HepG2 (cell line): ENCODE data around the gene GHRHR. TPM values are rescaled to one million over a fixed set of nuclear protein-coding genes. Genes with fewer than 3 reads are reported as not detected.

Source experiments
- ATAC-seq: fragments of 200-7000 bp; cut with Tn5 transposase; 3 replicates; pipeline ENCODE4 v1.9.1; 2020; ENCODE audit warnings: mild to moderate bottlenecking, moderate library complexity
- BruUV-seq: library from RNA; stranded (reverse); fragments of 400-500 nt; replicated peaks from 2 replicates; lab custom pipeline; 2021; lab: Mats Ljungman, UMichigan
- CTCF ChIA-PET: fragments of 300-600 bp; formaldehyde crosslinking; extraction: SDS; loops from one replicate; lab custom pipeline; 2021; ENCODE audit warnings: low total read pairs, inconsistent platforms, low intra/inter-chr PET ratio; lab: Yijun Ruan, JAX
- POLR2A ChIA-PET: fragments of 350-600 bp; sonication (Branson Sonifier 250); formaldehyde crosslinking; loops from one replicate; lab custom pipeline; 2020; ENCODE audit warnings: antibody characterized with exemption, inconsistent platforms; lab: Yijun Ruan, JAX
- DNase-seq: peaks from one replicate; pipeline ENCODE4 v3.0.0-alpha.2; 2015; ENCODE audit warnings: low spot score
- FAIRE-seq: peaks from 3 replicates; lab custom pipeline; 2011; peaks lifted over from hg19 to GRCh38; lab: Jason Lieb, UNC
- H2AFZ ChIP-seq: one replicate; pipeline ENCODE4 v1.6.1; 2011; ENCODE audit warnings: low read length, inconsistent platforms
- H3K27ac ChIP-seq: fragments of 300-600 bp; 3 replicates; pipeline ENCODE4 v1.8.0; 2011; ENCODE audit warnings: mixed run types, mild to moderate bottlenecking, mixed read lengths, low read length, inconsistent platforms; ENCODE audit not compliant: insufficient read depth; ENCODE audit errors: extremely low read length
- H3K27me3 ChIP-seq, 2 experiments: fragments of 200-600 bp in 1 of 2; 2 replicates in 1 of 2; 3 replicates in 1 of 2; pipeline versions ENCODE4 v1.6.0 to v1.8.0; 2011; ENCODE audit warnings: low read length in 2 of 2, mild to moderate bottlenecking in 2 of 2, moderate library complexity in 2 of 2, inconsistent platforms in 1 of 2; ENCODE audit not compliant: insufficient read depth in 2 of 2, control insufficient read depth in 1 of 2
- H3K36me3 ChIP-seq, 2 experiments: fragments of 200-600 bp in 1 of 2; replicated peaks in 1 of 2; 2 replicates in 1 of 2; 3 replicates in 1 of 2; pipeline versions ENCODE4 v1.5.1 to v1.8.0; 2011; ENCODE audit warnings: low read length in 2 of 2, inconsistent platforms in 1 of 2; ENCODE audit not compliant: insufficient read depth in 2 of 2, control insufficient read depth in 1 of 2
- H3K4me1 ChIP-seq: 2 replicates; pipeline ENCODE4 v1.5.1; 2012; ENCODE audit warnings: low read length, inconsistent platforms; ENCODE audit not compliant: insufficient read depth
- H3K4me2 ChIP-seq: 2 replicates; pipeline ENCODE4 v1.6.0; 2011; ENCODE audit warnings: low read depth, low read length, inconsistent platforms
- H3K4me3 ChIP-seq, 3 experiments: fragments of 200-600 bp in 1 of 3; sonication (generic), shearing (Covaris generic) in 1 of 3; replicated peaks in 1 of 3; 2 replicates each; pipeline ENCODE4 v1.5.1; 2011 to 2016; ENCODE audit warnings: low read length in 3 of 3, inconsistent platforms in 2 of 3, low read depth in 2 of 3, mild to moderate bottlenecking in 2 of 3, control low read depth in 1 of 3, mixed read lengths in 1 of 3; ENCODE audit not compliant: insufficient read depth in 1 of 3
- H3K79me2 ChIP-seq: one replicate; pipeline ENCODE4 v1.6.1; 2011; ENCODE audit warnings: low read length, inconsistent platforms; ENCODE audit not compliant: insufficient read depth
- H3K9ac ChIP-seq: 2 replicates; pipeline ENCODE4 v1.6.0; 2011; ENCODE audit warnings: mild to moderate bottlenecking, low read depth, low read length, inconsistent platforms; ENCODE audit not compliant: insufficient read depth
- H3K9me3 ChIP-seq: 2 replicates; pipeline ENCODE4 v1.5.1; 2012; ENCODE audit warnings: mild to moderate bottlenecking, low read length
- H4K20me1 ChIP-seq: 2 replicates; pipeline ENCODE4 v1.6.0; 2011; ENCODE audit warnings: inconsistent platforms, mild to moderate bottlenecking, low read length, moderate library complexity; ENCODE audit not compliant: insufficient read depth
- AGO2 ChIP-seq: fragments of 200-400 bp; formaldehyde crosslinking; optimal IDR thresholded peaks from 2 replicates; pipeline ENCODE3; 2017; ENCODE audit warnings: mild to moderate bottlenecking, low read depth, low read length, moderate library complexity
- AHR ChIP-seq: IDR thresholded peaks from 2 replicates; pipeline ENCODE4 v1.6.1; 2018; ENCODE audit warnings: missing genetic modification reagents, missing compliant biosample characterization
- JDP2 ChIP-seq: sonication (generic); formaldehyde crosslinking; IDR thresholded peaks from 2 replicates; pipeline ENCODE4 v1.8.1; 2022; ENCODE audit warnings: missing genetic modification reagents, borderline replicate concordance
- KDM6A ChIP-seq: IDR thresholded peaks from 2 replicates; pipeline ENCODE4 v1.6.1; 2016; ENCODE audit warnings: low read depth
- NBN ChIP-seq: fragments of 450-650 bp; conservative IDR thresholded peaks from 2 replicates; pipeline ENCODE4 v1.6.1; 2017
- TOPORS ChIP-seq: sonication (generic); formaldehyde crosslinking; IDR thresholded peaks from 2 replicates; pipeline ENCODE4 v1.8.0; 2023; ENCODE audit warnings: mild to moderate bottlenecking, missing genetic modification reagents
- ZNF260 ChIP-seq: sonication (generic); formaldehyde crosslinking; IDR thresholded peaks from 2 replicates; pipeline ENCODE4 v1.4.0; 2020; ENCODE audit warnings: missing genetic modification reagents, low read depth, mild to moderate bottlenecking, borderline replicate concordance
- ZNF296 ChIP-seq: sonication (generic); formaldehyde crosslinking; conservative IDR thresholded peaks from 2 replicates; pipeline ENCODE4 v1.5.0; 2020; ENCODE audit warnings: mild to moderate bottlenecking, missing genetic modification reagents
- ZNF383 ChIP-seq: sonication (generic); formaldehyde crosslinking; IDR thresholded peaks from 2 replicates; pipeline ENCODE4 v1.4.0; 2020; ENCODE audit warnings: missing genetic modification reagents, mild to moderate bottlenecking, borderline replicate concordance
- ZSCAN9 ChIP-seq: IDR thresholded peaks from 2 replicates; pipeline ENCODE4 v1.6.1; 2016; ENCODE audit warnings: borderline replicate concordance
- WGBS: methylation state at CpG from one replicate; pipeline ENCODE4 v1.1.6; 2017; ENCODE audit warnings: low lambda C conversion rate; 5-methylcytosine and 5-hydroxymethylcytosine counted together
- in situ Hi-C: cut with HindIII; loops from 2 replicates; pipeline ENCODE4 v1.10.0; 2017; ENCODE audit warnings: low pct_unique_long_range_greater_than_20kb; ENCODE audit not compliant: extremely low pct_ligation_motif_present
- intact Hi-C: fragments of 100-400 bp; cut with micrococcal nuclease; formaldehyde crosslinking; loops from one replicate; pipeline ENCODE4 v1.10.0; 2022; ENCODE audit not compliant: unreplicated experiment
- polyA plus RNA-seq, 8 experiments: library from polyadenylated mRNA; depleted of rRNA in 3 of 8; stranded (reverse) in 7 of 8; unstranded in 1 of 8; fragments of >200 nt; fragmentation: Illumina TruSeq in 4 of 8; extraction: Trizol in 4 of 8; gene quantifications; 2 replicates each; pipeline versions ENCODE4 v1.2.1 to v1.2.3, GENCODE V29; 2011 to 2016; ENCODE audit warnings: low read depth in 4 of 8, missing spikeins in 1 of 8, mixed read lengths in 1 of 8; ENCODE audit not compliant: insufficient read depth in 1 of 8
- total RNA-seq, 5 experiments: library from RNA; depleted of rRNA; stranded (reverse); fragments of >200 nt; fragmentation: Illumina TruSeq; extraction: Trizol; gene quantifications; 2 replicates each; pipeline ENCODE4 v1.2.3, GENCODE V29; 2016; ENCODE audit warnings: low read depth in 1 of 5
- TF ChIP-seq, protein P1 (sequence below): sonication (generic); formaldehyde crosslinking; IDR thresholded peaks from 2 replicates; pipeline ENCODE4 v1.5.0; 2020; ENCODE audit warnings: missing genetic modification reagents
- TF ChIP-seq, protein P2 (sequence below): sonication (generic); formaldehyde crosslinking; IDR thresholded peaks from 2 replicates; pipeline ENCODE4 v1.8.0; 2022; ENCODE audit warnings: missing genetic modification reagents, mild to moderate bottlenecking, inconsistent platforms, borderline replicate concordance
- TF ChIP-seq, protein P3 (sequence below): IDR thresholded peaks from 2 replicates; pipeline ENCODE4 v1.6.1; 2016; ENCODE audit warnings: missing compliant biosample characterization, missing genetic modification reagents, borderline replicate concordance
- TF ChIP-seq, protein P4 (sequence below): sonication (generic); formaldehyde crosslinking; IDR thresholded peaks from 2 replicates; pipeline ENCODE4 v1.8.0; 2022; ENCODE audit warnings: missing genetic modification reagents, mild to moderate bottlenecking, moderate library complexity, borderline replicate concordance
- TF ChIP-seq, protein P5 (sequence below): IDR thresholded peaks from 2 replicates; pipeline ENCODE4 v1.4.0; 2020; ENCODE audit warnings: mild to moderate bottlenecking, missing genetic modification reagents

The GHRHR gene
- total and polyA plus RNA-seq, 2 of the 13 experiments (the other 11 are each of a cell fraction or from before 2014, with no cell fraction given): not detected

DNA sequence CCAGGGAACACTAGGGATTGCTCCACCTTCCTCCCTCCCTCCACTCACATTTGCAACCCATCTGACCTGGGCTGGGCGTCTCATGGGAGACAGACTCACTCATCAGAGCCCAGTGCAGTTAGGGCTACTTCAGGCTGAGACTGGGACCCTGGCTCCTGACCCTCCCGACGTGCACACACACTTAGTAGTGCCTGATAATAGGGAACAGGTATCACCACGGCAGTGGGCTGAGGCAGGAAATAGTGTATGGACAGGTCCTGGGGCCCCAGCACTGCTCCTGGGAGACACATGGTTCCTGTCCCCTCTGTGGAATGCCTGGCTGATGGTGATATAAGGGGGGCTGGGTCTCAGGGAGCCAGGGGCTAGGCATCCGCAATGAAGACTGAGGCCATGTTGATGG is 37.8 kb upstream of the GHRHR start (continued):
- TF ChIP-seq TOPORS (CRISPR knock-in tag) (no peak), AGO2 (no peak)

DNA sequence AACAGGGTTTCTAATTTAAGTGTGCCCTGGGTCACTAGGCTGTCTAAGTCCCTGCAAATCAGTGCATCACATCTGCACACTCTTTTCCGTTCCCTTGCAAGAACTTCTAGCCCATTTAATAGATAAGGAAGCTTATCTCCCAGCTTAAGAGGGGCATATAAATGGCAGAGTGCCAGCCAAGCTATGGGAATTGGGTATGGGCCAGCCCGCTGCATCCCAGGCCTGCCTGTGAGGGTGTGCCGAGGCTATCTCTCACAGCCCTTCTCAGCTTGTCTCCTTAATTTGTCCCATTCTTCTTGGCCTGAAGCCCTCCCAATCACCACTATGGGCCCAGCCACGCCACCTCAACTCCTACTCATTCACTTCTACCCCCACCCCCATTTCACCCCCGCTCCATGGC is 37.4 kb upstream of the GHRHR start:
- no peak overlapping the region for H3K4me3 ChIP-seq
- H3K36me3 ChIP-seq: no peaks in the 10 kb centered on the region
- ATAC-seq: no peak
- no TSS peak for BruUV-seq
- ChIA-PET CTCF (no interaction called here), POLR2A (no interaction called here)
- no peak overlapping the region for H3K27ac ChIP-seq
- no peaks in the 10 kb centered on the region for H3K4me1 ChIP-seq
- no peaks in the 10 kb centered on the region for H3K79me2 ChIP-seq
- no peak overlapping the region for H2AFZ ChIP-seq
- in situ Hi-C loops: no loop called here
- no peak for DNase-seq
- no peak overlapping the region for H3K9ac ChIP-seq
- intact Hi-C loops: no loop called here
- WGBS: 20% methylated on average over 5 of the region's 5 CpGs
- H4K20me1 ChIP-seq: no peaks in the 10 kb centered on the region
- no peak overlapping the region for H3K4me2 ChIP-seq
- FAIRE-seq: no peak
- no peaks in the 10 kb centered on the region for H3K9me3 ChIP-seq
- no peaks in the 10 kb centered on the region; a peak in 1 of 5 replicates for H3K27me3 ChIP-seq
- no peak for TF ChIP-seq ZNF383 (CRISPR knock-in tag)
- TF ChIP-seq, protein P1, sequence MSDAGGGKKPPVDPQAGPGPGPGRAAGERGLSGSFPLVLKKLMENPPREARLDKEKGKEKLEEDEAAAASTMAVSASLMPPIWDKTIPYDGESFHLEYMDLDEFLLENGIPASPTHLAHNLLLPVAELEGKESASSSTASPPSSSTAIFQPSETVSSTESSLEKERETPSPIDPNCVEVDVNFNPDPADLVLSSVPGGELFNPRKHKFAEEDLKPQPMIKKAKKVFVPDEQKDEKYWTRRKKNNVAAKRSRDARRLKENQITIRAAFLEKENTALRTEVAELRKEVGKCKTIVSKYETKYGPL (CRISPR knock-in tag): no peak
- TF ChIP-seq, protein P2, sequence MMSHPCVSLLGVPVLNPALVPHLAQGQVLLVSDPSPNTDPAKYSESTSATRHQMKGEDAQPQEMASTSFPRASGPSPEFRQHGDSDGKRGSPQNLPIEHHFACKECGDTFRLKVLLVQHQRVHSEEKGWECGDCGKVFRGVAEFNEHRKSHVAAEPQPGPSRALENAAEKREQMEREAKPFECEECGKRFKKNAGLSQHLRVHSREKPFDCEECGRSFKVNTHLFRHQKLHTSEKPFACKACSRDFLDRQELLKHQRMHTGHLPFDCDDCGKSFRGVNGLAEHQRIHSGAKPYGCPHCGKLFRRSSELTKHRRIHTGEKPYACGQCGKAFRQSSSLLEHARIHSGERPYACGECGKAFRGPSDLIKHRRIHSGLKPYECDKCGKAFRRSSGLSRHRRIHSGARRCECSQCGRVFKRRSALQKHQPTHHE (CRISPR knock-in tag): no peak
- TF ChIP-seq KDM6A (CRISPR knock-in tag): no peak
- TF ChIP-seq ZSCAN9 (CRISPR knock-in tag): no peak
- no peak for TF ChIP-seq ZNF296
- TF ChIP-seq, protein P3, sequence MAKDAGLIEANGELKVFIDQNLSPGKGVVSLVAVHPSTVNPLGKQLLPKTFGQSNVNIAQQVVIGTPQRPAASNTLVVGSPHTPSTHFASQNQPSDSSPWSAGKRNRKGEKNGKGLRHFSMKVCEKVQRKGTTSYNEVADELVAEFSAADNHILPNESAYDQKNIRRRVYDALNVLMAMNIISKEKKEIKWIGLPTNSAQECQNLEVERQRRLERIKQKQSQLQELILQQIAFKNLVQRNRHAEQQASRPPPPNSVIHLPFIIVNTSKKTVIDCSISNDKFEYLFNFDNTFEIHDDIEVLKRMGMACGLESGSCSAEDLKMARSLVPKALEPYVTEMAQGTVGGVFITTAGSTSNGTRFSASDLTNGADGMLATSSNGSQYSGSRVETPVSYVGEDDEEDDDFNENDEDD (CRISPR knock-in tag): no peak
- TF ChIP-seq, protein P4, sequence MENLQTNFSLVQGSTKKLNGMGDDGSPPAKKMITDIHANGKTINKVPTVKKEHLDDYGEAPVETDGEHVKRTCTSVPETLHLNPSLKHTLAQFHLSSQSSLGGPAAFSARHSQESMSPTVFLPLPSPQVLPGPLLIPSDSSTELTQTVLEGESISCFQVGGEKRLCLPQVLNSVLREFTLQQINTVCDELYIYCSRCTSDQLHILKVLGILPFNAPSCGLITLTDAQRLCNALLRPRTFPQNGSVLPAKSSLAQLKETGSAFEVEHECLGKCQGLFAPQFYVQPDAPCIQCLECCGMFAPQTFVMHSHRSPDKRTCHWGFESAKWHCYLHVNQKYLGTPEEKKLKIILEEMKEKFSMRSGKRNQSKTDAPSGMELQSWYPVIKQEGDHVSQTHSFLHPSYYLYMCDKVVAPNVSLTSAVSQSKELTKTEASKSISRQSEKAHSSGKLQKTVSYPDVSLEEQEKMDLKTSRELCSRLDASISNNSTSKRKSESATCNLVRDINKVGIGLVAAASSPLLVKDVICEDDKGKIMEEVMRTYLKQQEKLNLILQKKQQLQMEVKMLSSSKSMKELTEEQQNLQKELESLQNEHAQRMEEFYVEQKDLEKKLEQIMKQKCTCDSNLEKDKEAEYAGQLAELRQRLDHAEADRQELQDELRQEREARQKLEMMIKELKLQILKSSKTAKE: no peak
- no peak for TF ChIP-seq ZNF260
- TF ChIP-seq AHR (CRISPR knock-in tag): no peak
- no peak for TF ChIP-seq NBN
- TF ChIP-seq, protein P5, sequence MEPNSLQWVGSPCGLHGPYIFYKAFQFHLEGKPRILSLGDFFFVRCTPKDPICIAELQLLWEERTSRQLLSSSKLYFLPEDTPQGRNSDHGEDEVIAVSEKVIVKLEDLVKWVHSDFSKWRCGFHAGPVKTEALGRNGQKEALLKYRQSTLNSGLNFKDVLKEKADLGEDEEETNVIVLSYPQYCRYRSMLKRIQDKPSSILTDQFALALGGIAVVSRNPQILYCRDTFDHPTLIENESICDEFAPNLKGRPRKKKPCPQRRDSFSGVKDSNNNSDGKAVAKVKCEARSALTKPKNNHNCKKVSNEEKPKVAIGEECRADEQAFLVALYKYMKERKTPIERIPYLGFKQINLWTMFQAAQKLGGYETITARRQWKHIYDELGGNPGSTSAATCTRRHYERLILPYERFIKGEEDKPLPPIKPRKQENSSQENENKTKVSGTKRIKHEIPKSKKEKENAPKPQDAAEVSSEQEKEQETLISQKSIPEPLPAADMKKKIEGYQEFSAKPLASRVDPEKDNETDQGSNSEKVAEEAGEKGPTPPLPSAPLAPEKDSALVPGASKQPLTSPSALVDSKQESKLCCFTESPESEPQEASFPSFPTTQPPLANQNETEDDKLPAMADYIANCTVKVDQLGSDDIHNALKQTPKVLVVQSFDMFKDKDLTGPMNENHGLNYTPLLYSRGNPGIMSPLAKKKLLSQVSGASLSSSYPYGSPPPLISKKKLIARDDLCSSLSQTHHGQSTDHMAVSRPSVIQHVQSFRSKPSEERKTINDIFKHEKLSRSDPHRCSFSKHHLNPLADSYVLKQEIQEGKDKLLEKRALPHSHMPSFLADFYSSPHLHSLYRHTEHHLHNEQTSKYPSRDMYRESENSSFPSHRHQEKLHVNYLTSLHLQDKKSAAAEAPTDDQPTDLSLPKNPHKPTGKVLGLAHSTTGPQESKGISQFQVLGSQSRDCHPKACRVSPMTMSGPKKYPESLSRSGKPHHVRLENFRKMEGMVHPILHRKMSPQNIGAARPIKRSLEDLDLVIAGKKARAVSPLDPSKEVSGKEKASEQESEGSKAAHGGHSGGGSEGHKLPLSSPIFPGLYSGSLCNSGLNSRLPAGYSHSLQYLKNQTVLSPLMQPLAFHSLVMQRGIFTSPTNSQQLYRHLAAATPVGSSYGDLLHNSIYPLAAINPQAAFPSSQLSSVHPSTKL: no peak
- TF ChIP-seq JDP2 (CRISPR knock-in tag): no peak
